ENCODE data around the gene RGS18. TPM values are rescaled to one million over a fixed set of nuclear protein-coding genes. Genes with fewer than 3 reads are reported as not detected.
"Not testable (repeated sequence)": the region's sequence is repeated elsewhere in the genome, so short reads cannot be mapped to it uniquely, and the experiment has no call there.

Gene RGS18
- total RNA-seq (1 to 10 TPM in 3 of 4 donors, under 1 TPM in 1; 0.53 to 2.6 (median 1.8) TPM), polyA plus RNA-seq (0.41 TPM)
- long read RNA-seq, donor 1, partial matches to known transcripts: 0 of 1 reads
- long read RNA-seq, donor 1, other reads (novel, unspliced or antisense): 0 of 1 reads
- long read RNA-seq, donor 2: 0 reads
- long read RNA-seq, donor 3, partial matches to known transcripts: 0 of 1 reads
- long read RNA-seq, donor 3, other reads (novel, unspliced or antisense): 0 of 1 reads
- long read RNA-seq, donor 4, partial matches to known transcripts: 0 of 1 reads
- long read RNA-seq, donor 4, other reads (novel, unspliced or antisense): 0 of 1 reads

GRCh38 chr1:192158181-192158580, at the start of gene RGS18:
Gene RGS18 (plus strand): TSS chr1:192158462. CDS start chr1:192158638, 176 bp downstream.
- no peak for DNase-seq
- Histone ChIP-seq H3K27ac (ENCODE audit: low read length) (no peak within 1 kb of the TSS), H3K4me1 (ENCODE audit: control insufficient read depth, insufficient read depth, low read length) (no peaks in the 10 kb centered on the region), H3K9me3 (ENCODE audit: control insufficient read depth, low read length) (no peaks in the 10 kb centered on the region), H3K27me3 (ENCODE audit: control insufficient read depth, insufficient read depth) (no peaks in the 10 kb centered on the region), H3K4me3 (ENCODE audit: low read length) (no peak within 1 kb of the TSS)
- peak; percentile 18 to 56 for ATAC-seq
- WGBS: 53% methylated on average over 3 of the region's 3 CpGs
- intact Hi-C loops (cut with DNase I): no loop called here

DNA sequence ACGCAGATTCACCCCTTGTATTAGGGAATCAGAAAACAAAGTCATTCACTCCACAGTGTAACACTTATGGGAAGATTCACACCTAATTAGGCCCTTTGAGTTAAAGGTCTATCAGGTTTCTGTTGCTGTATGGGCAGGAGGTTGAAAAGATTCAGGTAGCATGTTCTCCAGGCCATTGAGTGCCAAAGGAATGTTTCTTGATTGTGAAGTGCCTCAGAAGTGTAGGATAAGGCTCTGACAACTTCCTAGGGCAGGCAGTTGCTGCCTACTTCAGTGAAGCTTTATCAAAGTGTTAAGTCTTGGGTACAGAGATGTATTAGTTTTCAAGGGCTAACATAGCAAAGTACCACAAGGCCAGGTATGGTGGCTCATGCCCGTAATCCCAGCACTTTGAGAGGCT, 48.7 kb upstream of the RGS18 start:
- DNase-seq: no peak
- ATAC-seq: no peak
- Histone ChIP-seq H3K27ac (ENCODE audit: low read length) (no peak overlapping the region), H3K4me3 (ENCODE audit: low read length) (no peak overlapping the region), H3K9me3 (ENCODE audit: control insufficient read depth, low read length) (no peaks in the 10 kb centered on the region), H3K4me1 (ENCODE audit: control insufficient read depth, insufficient read depth, low read length) (no peaks in the 10 kb centered on the region), H3K27me3 (ENCODE audit: control insufficient read depth, insufficient read depth) (no peaks in the 10 kb centered on the region)
- intact Hi-C loops (cut with DNase I): no loop called here
- 91% methylated on average over 2 of the region's 2 CpGs for WGBS

DNA sequence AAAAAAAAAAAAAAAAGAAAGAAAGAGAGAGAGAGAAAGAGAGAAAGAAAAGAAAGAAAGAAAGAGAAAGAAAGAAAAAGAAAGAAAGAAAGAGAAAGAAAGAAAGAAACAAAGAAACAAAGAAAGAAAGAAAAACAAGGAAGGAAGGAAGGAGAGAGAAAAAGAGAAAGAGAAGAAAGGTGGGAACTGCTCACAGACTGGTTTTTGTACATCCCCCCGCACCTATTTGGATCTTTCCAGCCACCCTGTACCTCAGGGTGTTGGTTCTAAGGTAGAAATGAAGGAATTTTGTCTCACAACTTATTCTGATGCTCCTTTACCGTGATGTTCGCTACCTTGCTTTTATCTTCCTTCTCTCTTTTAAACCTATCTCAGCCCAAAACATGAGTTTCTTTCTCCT, 43.3 kb upstream of the RGS18 start:
- Histone ChIP-seq H3K27me3 (ENCODE audit: control insufficient read depth, insufficient read depth) (no peaks in the 10 kb centered on the region), H3K9me3 (ENCODE audit: control insufficient read depth, low read length) (no peaks in the 10 kb centered on the region), H3K4me1 (ENCODE audit: control insufficient read depth, insufficient read depth, low read length) (no peaks in the 10 kb centered on the region), H3K27ac (ENCODE audit: low read length) (no peak overlapping the region), H3K4me3 (ENCODE audit: low read length) (no peak overlapping the region)
- ATAC-seq: no peak
- 94% methylated on average over 3 of the region's 3 CpGs for WGBS
- intact Hi-C loops (cut with DNase I): no loop called here
- no peak for DNase-seq

- no peak overlapping the region for H3K27ac ChIP-seq (ENCODE audit: low read length)
- ATAC-seq (no peak), DNase-seq (no peak)
- no peaks in the 10 kb centered on the region for H3K4me1 ChIP-seq (ENCODE audit: control insufficient read depth, insufficient read depth, low read length)
- 61% methylated on average over 2 of the region's 2 CpGs for WGBS
- intact Hi-C loops (cut with DNase I): no loop called here
- no peaks in the 10 kb centered on the region for H3K9me3 ChIP-seq (ENCODE audit: control insufficient read depth, low read length)
- no peak overlapping the region for H3K4me3 ChIP-seq (ENCODE audit: low read length)
- no peaks in the 10 kb centered on the region for H3K27me3 ChIP-seq (ENCODE audit: control insufficient read depth, insufficient read depth)
Observed at GRCh38 chr1:192118881-192119405, 39.3 kb upstream of the RGS18 start.

GRCh38 chr1:192119701-192120100, 38.6 kb upstream of the RGS18 start:
- no peak for DNase-seq

DNA sequence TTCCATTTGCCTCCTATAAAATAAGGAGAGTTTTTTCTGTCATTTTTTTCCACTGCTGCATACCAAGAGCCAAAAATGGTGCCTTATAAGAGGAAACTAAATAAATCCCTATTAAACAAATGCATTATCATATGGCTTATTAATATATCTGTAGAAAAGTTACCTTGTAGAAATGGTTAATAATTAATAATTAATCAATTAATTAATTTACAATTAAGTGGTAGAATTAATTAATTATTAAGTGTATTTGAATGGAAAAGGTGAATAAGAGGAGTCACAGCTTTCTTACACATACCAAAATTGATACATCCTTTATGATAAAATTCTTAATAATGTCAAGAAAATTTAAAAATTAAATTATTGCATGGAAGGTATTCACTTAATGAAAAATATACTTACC, 35.6 kb upstream of the RGS18 start:
- Histone ChIP-seq H3K4me3 (ENCODE audit: low read length) (no peak overlapping the region), H3K9me3 (ENCODE audit: control insufficient read depth, low read length) (no peaks in the 10 kb centered on the region), H3K27ac (ENCODE audit: low read length) (no peak overlapping the region), H3K27me3 (ENCODE audit: control insufficient read depth, insufficient read depth) (no peaks in the 10 kb centered on the region), H3K4me1 (ENCODE audit: control insufficient read depth, insufficient read depth, low read length) (no peaks in the 10 kb centered on the region)
- intact Hi-C loops (cut with DNase I): no loop called here
- DNase-seq: no peak
- ATAC-seq: no peak

More at GRCh38 chr1:192119701-192120100, 38.6 kb upstream of the RGS18 start:
- Histone ChIP-seq H3K27ac (ENCODE audit: low read length) (no peak overlapping the region), H3K27me3 (ENCODE audit: control insufficient read depth, insufficient read depth) (no peaks in the 10 kb centered on the region), H3K4me3 (ENCODE audit: low read length) (no peak overlapping the region), H3K4me1 (ENCODE audit: control insufficient read depth, insufficient read depth, low read length) (no peaks in the 10 kb centered on the region), H3K9me3 (ENCODE audit: control insufficient read depth, low read length) (no peaks in the 10 kb centered on the region)
- intact Hi-C loops (cut with DNase I): no loop called here
- ATAC-seq: no peak
- WGBS: 65% methylated on average over 2 of the region's 2 CpGs

DNA sequence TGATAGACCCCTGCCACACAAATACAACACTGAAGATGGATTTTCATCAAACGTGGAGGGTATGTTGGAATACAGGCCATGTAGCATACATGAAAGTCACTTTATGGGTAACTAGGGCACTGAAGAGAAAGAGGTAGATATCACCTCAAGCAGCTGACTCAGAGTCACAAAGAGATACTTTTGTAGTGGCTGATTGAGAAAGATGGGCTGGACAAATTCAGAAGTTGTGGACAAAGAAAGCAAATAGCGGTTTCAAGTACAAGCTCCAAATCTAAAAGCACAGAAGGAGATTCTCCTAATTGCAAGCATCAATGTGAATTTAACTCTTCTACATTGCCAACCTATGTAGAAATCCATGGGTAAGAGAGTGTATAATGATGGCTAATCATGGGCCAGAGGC, 35.0 kb upstream of the RGS18 start:
- intact Hi-C loops (cut with DNase I): no loop called here
- Histone ChIP-seq H3K27me3 (ENCODE audit: control insufficient read depth, insufficient read depth) (no peaks in the 10 kb centered on the region), H3K4me3 (ENCODE audit: low read length) (no peak overlapping the region), H3K4me1 (ENCODE audit: control insufficient read depth, insufficient read depth, low read length) (no peaks in the 10 kb centered on the region), H3K27ac (ENCODE audit: low read length) (no peak overlapping the region), H3K9me3 (ENCODE audit: control insufficient read depth, low read length) (no peaks in the 10 kb centered on the region)
- WGBS: 87% methylated on average over 2 of the region's 2 CpGs
- ATAC-seq (no peak), DNase-seq (no peak)

DNA sequence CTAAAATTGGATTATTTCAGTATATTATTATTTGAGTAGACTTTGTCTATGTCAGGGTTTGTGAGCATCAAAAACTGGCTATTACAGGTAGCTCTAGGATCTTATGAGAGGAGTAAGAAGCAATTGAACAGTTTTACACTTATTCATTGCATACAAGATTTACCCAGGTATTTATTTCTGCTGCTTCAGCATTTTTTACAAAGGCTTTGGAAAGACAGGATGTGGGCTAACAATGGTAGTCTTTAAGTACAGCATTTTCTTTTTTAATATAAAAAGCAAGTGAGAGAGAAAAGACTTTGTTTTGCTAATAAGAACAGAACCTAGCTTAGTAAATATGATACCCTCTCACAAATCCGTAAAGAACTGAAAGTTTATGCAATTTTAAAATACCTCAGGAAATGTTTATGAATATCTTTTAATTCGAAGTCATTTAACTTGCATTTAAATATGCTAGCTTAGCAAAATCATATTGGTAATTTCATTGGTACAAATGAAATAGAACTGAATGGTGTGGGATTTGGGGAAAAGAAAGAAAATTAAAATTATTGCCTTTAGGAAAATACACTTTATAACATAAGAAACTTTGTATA, 32.1 kb upstream of the RGS18 start:
- WGBS: 68% methylated on average over 2 of the region's 2 CpGs
- intact Hi-C loops (cut with DNase I): no loop called here
- no peak overlapping the region for H3K27ac ChIP-seq (ENCODE audit: low read length)
- no peaks in the 10 kb centered on the region for H3K4me1 ChIP-seq (ENCODE audit: control insufficient read depth, insufficient read depth, low read length)
- no peak for ATAC-seq
- no peaks in the 10 kb centered on the region for H3K9me3 ChIP-seq (ENCODE audit: control insufficient read depth, low read length)
- no peak overlapping the region for H3K4me3 ChIP-seq (ENCODE audit: low read length)
- no peak for DNase-seq
- H3K27me3 ChIP-seq (ENCODE audit: control insufficient read depth, insufficient read depth): no peaks in the 10 kb centered on the region

- H3K27me3 ChIP-seq (ENCODE audit: control insufficient read depth, insufficient read depth): no peaks in the 10 kb centered on the region
- WGBS: 59% methylated on average over 1 of the region's 1 CpG
- no peaks in the 10 kb centered on the region for H3K9me3 ChIP-seq (ENCODE audit: control insufficient read depth, low read length)
- H3K27ac ChIP-seq (ENCODE audit: low read length): no peak overlapping the region
- ATAC-seq: no peak
- no peak overlapping the region for H3K4me3 ChIP-seq (ENCODE audit: low read length)
- intact Hi-C loops (cut with DNase I): no loop called here
- no peaks in the 10 kb centered on the region for H3K4me1 ChIP-seq (ENCODE audit: control insufficient read depth, insufficient read depth, low read length)
- no peak for DNase-seq
Observed at GRCh38 chr1:192130175-192130574, 28.1 kb upstream of the RGS18 start.

GRCh38 chr1:192130865-192131264, 27.4 kb upstream of the RGS18 start:
- H3K27me3 ChIP-seq (ENCODE audit: control insufficient read depth, insufficient read depth); H3K4me1 ChIP-seq (ENCODE audit: control insufficient read depth, insufficient read depth, low read length); intact Hi-C loops (cut with DNase I); ATAC-seq; DNase-seq; H3K27ac ChIP-seq (ENCODE audit: low read length); H3K9me3 ChIP-seq (ENCODE audit: control insufficient read depth, low read length); H3K4me3 ChIP-seq (ENCODE audit: low read length): not testable (repeated sequence)
- WGBS: 93% methylated on average over 5 of the region's 5 CpGs

DNA sequence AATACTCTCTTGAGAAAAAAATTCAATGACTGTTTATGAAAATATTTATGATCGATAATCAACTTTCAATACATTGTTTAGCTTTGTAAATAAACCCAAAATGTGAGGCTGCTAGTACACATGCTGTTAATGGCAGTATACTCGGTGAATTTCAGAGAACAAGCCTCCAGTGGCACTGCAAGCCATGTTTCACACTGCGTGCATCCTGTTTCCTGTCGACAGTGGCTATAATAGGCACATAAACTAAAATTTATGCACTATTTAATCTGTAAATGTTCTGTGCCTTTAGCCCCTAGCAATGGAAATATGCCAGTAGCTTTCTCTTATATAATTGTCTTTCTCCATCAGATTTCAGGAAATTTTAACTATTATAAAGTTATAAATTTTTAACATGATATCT, 26.3 kb upstream of the RGS18 start:
- 49% methylated on average over 4 of the region's 4 CpGs for WGBS
- H3K4me1 ChIP-seq (ENCODE audit: control insufficient read depth, insufficient read depth, low read length): no peaks in the 10 kb centered on the region
- intact Hi-C loops (cut with DNase I): no loop called here
- H3K9me3 ChIP-seq (ENCODE audit: control insufficient read depth, low read length): no peaks in the 10 kb centered on the region
- DNase-seq: no peak
- H3K27me3 ChIP-seq (ENCODE audit: control insufficient read depth, insufficient read depth): no peaks in the 10 kb centered on the region
- no peak overlapping the region for H3K4me3 ChIP-seq (ENCODE audit: low read length)
- ATAC-seq: no peak
- H3K27ac ChIP-seq (ENCODE audit: low read length): no peak overlapping the region
